A549 treated with Mapracorat at 1 μM for 4 hours (cell line): ENCODE results near the gene PARP15. TPM values are rescaled to one million over a fixed set of nuclear protein-coding genes. Genes with fewer than 3 reads are reported as not detected.

ENCODE experiments used
- total RNA-seq: library from RNA; stranded (reverse); fragments of 200-300 nt; extraction: Qiagen RNA extraction; gene quantifications from 5 replicates; pipeline ENCODE4 v1.2.3, GENCODE V29; 2022

PARP15 gene
- total RNA-seq, result not detected in 5 replicates

DNA sequence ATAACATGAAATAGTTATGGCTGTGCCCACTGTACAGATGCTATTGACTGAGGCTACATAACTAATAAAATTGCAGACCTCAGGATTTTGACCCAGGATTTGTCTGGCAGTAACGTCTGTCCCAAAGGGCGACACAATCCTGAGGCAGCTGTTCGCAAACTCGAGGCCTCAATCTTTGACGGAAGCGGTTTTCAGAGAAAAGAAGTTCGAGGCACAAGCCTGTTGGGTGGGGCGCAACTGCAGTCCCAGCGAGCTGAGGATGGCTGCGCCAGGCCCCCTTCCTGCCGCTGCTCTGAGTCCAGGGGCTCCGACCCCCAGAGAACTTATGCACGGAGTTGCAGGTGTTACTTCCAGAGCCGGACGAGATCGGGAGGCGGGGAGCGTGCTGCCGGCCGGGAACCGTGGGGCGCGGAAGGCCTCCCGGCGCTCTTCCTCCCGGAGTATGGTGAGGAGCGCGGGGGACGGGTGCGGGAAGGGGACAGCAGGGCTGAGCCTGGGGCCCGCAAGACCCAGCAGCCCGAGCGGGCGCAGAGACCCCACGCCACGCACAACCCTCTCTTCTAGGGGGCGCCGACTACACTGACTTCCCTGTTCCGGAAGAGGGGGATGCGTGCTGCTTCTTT is at the start of gene PARP15:
TSS of gene PARP15 (plus strand) at position 242 of the 623 bp plus-strand sequence. CDS start at position 260, 18 bp downstream.

DNA sequence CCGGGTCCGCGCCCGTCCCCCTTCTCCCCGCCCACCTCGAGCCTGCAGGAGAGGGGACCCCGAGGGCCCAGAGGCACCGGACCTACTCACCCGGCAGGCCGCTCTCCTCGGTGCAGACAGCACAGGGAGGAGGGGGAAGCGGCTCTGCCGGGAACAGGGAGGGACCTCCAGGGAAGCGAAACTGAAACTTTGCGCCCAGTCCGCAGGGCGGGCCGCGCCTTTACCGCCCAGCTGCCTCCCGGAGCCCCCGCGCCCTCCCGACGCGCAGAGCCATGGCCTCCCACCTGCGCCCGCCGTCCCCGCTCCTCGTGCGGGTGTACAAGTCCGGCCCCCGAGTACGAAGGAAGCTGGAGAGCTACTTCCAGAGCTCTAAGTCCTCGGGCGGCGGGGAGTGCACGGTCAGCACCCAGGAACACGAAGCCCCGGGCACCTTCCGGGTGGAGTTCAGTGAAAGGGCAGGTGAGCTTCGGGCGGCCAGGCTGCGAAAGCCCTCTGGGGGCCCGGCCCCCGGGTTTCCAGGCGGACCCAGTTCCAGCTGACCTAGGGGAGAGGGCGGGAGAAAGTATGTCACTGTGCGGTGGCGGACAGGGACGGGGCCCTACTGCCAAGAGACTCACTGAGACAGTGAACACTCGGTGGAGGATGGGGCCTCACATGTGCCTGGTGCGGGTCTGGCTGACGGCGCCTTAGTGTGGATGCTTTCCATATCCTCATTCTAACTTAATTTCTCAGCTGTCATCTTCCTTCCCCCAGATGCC is 13.1 kb upstream of the PARP15 start, which contains the start of the genes DTX3L and PARP9:
TSS of gene DTX3L (plus strand) at position 184 of the 758 bp plus-strand sequence. CDS start at position 273, 89 bp downstream.
TSS of gene PARP9 (minus strand) at position 146 of the 758 bp plus-strand sequence. CDS start 4,680 bp downstream, outside the sequence.

GRCh38 chr3:122680475-122681283 is 103.2 kb downstream of the PARP15 start, which contains the start of gene PARP14:
TSS of gene PARP14 (plus strand) at chr3:122680839. CDS start at chr3:122680884, 45 bp downstream.

Other genes starting within 250 kb of the PARP15 start
- 42.8 to 76.4 TPM (median 50.1 TPM) in 5 replicates for gene MIX23, start 194.4 kb upstream of the PARP15 start, total RNA-seq
- 31.3 to 36.7 TPM (median 34.7 TPM) in 5 replicates for gene FAM162A, start 193.5 kb upstream of the PARP15 start, total RNA-seq
- 2.5 to 3.7 TPM (median 3.4 TPM) in 5 replicates for gene WDR5B, start 161.6 kb upstream of the PARP15 start, total RNA-seq
- 54.3 to 67.7 TPM (median 63.5 TPM) in 5 replicates for gene KPNA1, start 62.7 kb upstream of the PARP15 start, total RNA-seq
- 5.1 to 6.1 TPM (median 5.5 TPM) in 5 replicates for gene PARP9, start 13.3 kb upstream of the PARP15 start, total RNA-seq
- 7.2 to 9.0 TPM (median 8.1 TPM) in 5 replicates for gene DTX3L, start 13.3 kb upstream of the PARP15 start, total RNA-seq
- 7.6 to 9.2 TPM (median 8.3 TPM) in 5 replicates for gene PARP14, start 103.2 kb downstream of the PARP15 start, total RNA-seq
- 5.0 to 6.0 TPM (median 5.7 TPM) in 5 replicates for gene HSPBAP1, start 216.2 kb downstream of the PARP15 start, total RNA-seq
- 12.6 to 15.4 TPM (median 13.5 TPM) in 5 replicates for gene SLC49A4, start 217.4 kb downstream of the PARP15 start, total RNA-seq